HCT116 (cell line): ENCODE data around the gene SLC24A1. TPM values are rescaled to one million over a fixed set of nuclear protein-coding genes. Genes with fewer than 3 reads are reported as not detected.
"Not testable (repeated sequence)": the region's sequence is repeated elsewhere in the genome, so short reads cannot be mapped to it uniquely, and the experiment has no call there.

Experiments
- ATAC-seq: fragments of 200-7000 bp; cut with Tn5 transposase; 2 replicates; pipeline ENCODE4 v1.9.1; 2020; ENCODE audit warnings: mild to moderate bottlenecking, moderate library complexity
- BruUV-seq: library from RNA; stranded (reverse); fragments of 400-500 nt; replicated peaks from 2 replicates; lab custom pipeline; 2021; lab: Mats Ljungman, UMichigan
- CTCF ChIA-PET: fragments of 300-600 bp; sonication (Branson Sonifier 250); formaldehyde crosslinking; loops from one replicate; lab custom pipeline; 2021; ENCODE audit warnings: antibody characterized with exemption; lab: Charles Lee
- POLR2A ChIA-PET: fragments of 300-600, 350-600 bp; sonication (Branson Sonifier 250); formaldehyde crosslinking; loops from one replicate; lab custom pipeline; 2021; ENCODE audit warnings: antibody characterized with exemption; lab: Charles Lee
- RAD21 ChIA-PET, 2 experiments: fragments of 300-600 bp; sonication (Branson Sonifier 250); formaldehyde crosslinking; loops; one replicate each; lab custom pipeline; 2023; ENCODE audit warnings: low total read pairs in 2 of 2; ENCODE audit not compliant: uncharacterized antibody in 2 of 2, unreplicated experiment in 2 of 2, low non-redundant PET in 1 of 2; lab: Charles Lee
- DNase-seq: peaks from one replicate; pipeline ENCODE4 v3.0.0-alpha.2; 2010; ENCODE audit warnings: low read depth, low spot score
- H2AFZ ChIP-seq: fragments of 200-600 bp; shearing (Covaris generic), sonication (generic); 2 replicates; pipeline ENCODE4 v1.6.1; 2017; ENCODE audit warnings: low read depth, mixed run types, mixed read lengths, antibody characterized with exemption, low read length; ENCODE audit not compliant: poor library complexity, severe bottlenecking
- H3K27ac ChIP-seq: 2 replicates; pipeline ENCODE4 v1.5.1; 2012; ENCODE audit warnings: low read depth, low read length
- H3K27me3 ChIP-seq: fragments of 200-600 bp; sonication (generic); 2 replicates; pipeline ENCODE4 v1.6.1; 2016; ENCODE audit warnings: mixed run types, low read length, mixed read lengths; ENCODE audit not compliant: insufficient read depth
- H3K36me3 ChIP-seq, 2 experiments: fragments of 200-500 bp in 1 of 2; fragments of 200-600 bp in 1 of 2; sonication (Bioruptor generic) in 1 of 2; sonication (generic) in 1 of 2; 2 replicates each; pipeline versions ENCODE4 v1.5.1 to v1.6.1; 2014 to 2016; ENCODE audit warnings: low read length in 2 of 2, inconsistent platforms in 1 of 2, mixed read lengths in 1 of 2, mixed run types in 1 of 2; ENCODE audit not compliant: insufficient read depth in 2 of 2, control insufficient read depth in 1 of 2
- H3K4me1 ChIP-seq, 2 experiments: fragments of 200-600 bp in 1 of 2; sonication (generic) in 1 of 2; 2 replicates each; pipeline versions ENCODE4 v1.5.1 to v1.6.1; 2012 to 2017; ENCODE audit warnings: low read length in 2 of 2, inconsistent platforms in 1 of 2, mild to moderate bottlenecking in 1 of 2, mixed read lengths in 1 of 2, mixed run types in 1 of 2, moderate library complexity in 1 of 2; ENCODE audit not compliant: insufficient read depth in 2 of 2, control insufficient read depth in 1 of 2
- H3K4me2 ChIP-seq: fragments of 200-600 bp; sonication (generic); 2 replicates; pipeline ENCODE4 v1.6.1; 2017; ENCODE audit warnings: mixed run types, low read length, mixed read lengths
- H3K4me3 ChIP-seq, 2 experiments: fragments of 200-600 bp in 1 of 2; sonication (generic) in 1 of 2; replicated peaks in 1 of 2; 2 replicates each; pipeline ENCODE4 v1.5.1; 2011 to 2016; ENCODE audit warnings: low read length in 2 of 2, control low read depth in 1 of 2, low read depth in 1 of 2, mild to moderate bottlenecking in 1 of 2, mixed read lengths in 1 of 2, mixed run types in 1 of 2
- H3K79me2 ChIP-seq: fragments of 200-600 bp; sonication (generic); 2 replicates; pipeline ENCODE4 v1.6.1; 2017; ENCODE audit warnings: mild to moderate bottlenecking, mixed run types, low read length, moderate library complexity, mixed read lengths; ENCODE audit not compliant: insufficient read depth
- H3K9ac ChIP-seq: fragments of 200-600 bp; sonication (generic); 2 replicates; pipeline ENCODE4 v1.6.1; 2016; ENCODE audit warnings: low read length, mixed read lengths
- H3K9me2 ChIP-seq: fragments of 200-600 bp; sonication (generic), shearing (Covaris generic); 2 replicates; pipeline ENCODE4 v1.6.1; 2017; ENCODE audit warnings: mixed run types, mild to moderate bottlenecking, moderate library complexity; ENCODE audit not compliant: insufficient read depth
- H3K9me3 ChIP-seq, 2 experiments: fragments of 200-500 bp in 1 of 2; fragments of 200-600 bp in 1 of 2; sonication (Bioruptor generic) in 1 of 2; sonication (generic) in 1 of 2; 2 replicates each; pipeline ENCODE4 v1.6.1; 2014 to 2017; ENCODE audit warnings: low read length in 2 of 2, mixed read lengths in 2 of 2, inconsistent platforms in 1 of 2, low read depth in 1 of 2, mild to moderate bottlenecking in 1 of 2, mixed run types in 1 of 2, moderate library complexity in 1 of 2; ENCODE audit not compliant: control insufficient read depth in 1 of 2, insufficient read depth in 1 of 2
- H4K20me1 ChIP-seq: fragments of 200-600 bp; sonication (generic), shearing (Covaris generic); 2 replicates; pipeline ENCODE4 v1.6.1; 2017; ENCODE audit warnings: mixed run types, mild to moderate bottlenecking, moderate library complexity; ENCODE audit not compliant: insufficient read depth
- CEBPB ChIP-seq: IDR thresholded peaks from 2 replicates; pipeline ENCODE4 v1.6.1; 2012; ENCODE audit warnings: low read depth
- EGR1 ChIP-seq: IDR thresholded peaks from 2 replicates; pipeline ENCODE4 v1.6.1; 2012; ENCODE audit warnings: low read depth
- FOSL1 ChIP-seq: IDR thresholded peaks from 2 replicates; pipeline ENCODE4 v1.6.1; 2012; ENCODE audit warnings: low read depth
- POLR2AphosphoS5 ChIP-seq: IDR thresholded peaks from 2 replicates; pipeline ENCODE4 v1.6.1; 2011; ENCODE audit warnings: mild to moderate bottlenecking, low read depth, low read length, moderate library complexity
- RAD21 ChIP-seq: IDR thresholded peaks from 2 replicates; pipeline ENCODE4 v1.6.1; 2012; ENCODE audit warnings: low read depth, mild to moderate bottlenecking
- SIN3A ChIP-seq: IDR thresholded peaks from 2 replicates; pipeline ENCODE4 v1.6.1; 2012; ENCODE audit warnings: low read depth
- YY1 ChIP-seq: IDR thresholded peaks from 2 replicates; pipeline ENCODE4 v1.6.1; 2011; ENCODE audit warnings: low read length, low read depth, moderate library complexity, mild to moderate bottlenecking; ENCODE audit not compliant: insufficient replicate concordance; ENCODE audit errors: extremely low read depth
- ZNF274 ChIP-seq: fragments of 200-500 bp; sonication (Bioruptor generic); IDR thresholded peaks from 2 replicates; pipeline ENCODE4 v1.6.1; 2014; ENCODE audit warnings: mild to moderate bottlenecking, low read depth, low read length, inconsistent platforms
- intact Hi-C: fragments of 100-400 bp; cut with micrococcal nuclease; formaldehyde crosslinking; loops from 2 replicates; pipeline ENCODE4 v1.10.0; 2022
- total RNA-seq: library from RNA; stranded (reverse); gene quantifications from one replicate; pipeline ENCODE4 v1.2.1, GENCODE V29; 2021; ENCODE audit not compliant: unreplicated experiment
- TF ChIP-seq, protein P1 (sequence below), 3 experiments: fragments of 200-600 bp in 1 of 3; sonication (generic) in 1 of 3; IDR thresholded peaks in 2 of 3; conservative IDR thresholded peaks in 1 of 3; 2 replicates each; pipeline ENCODE4 v1.5.1; 2012 to 2017; ENCODE audit warnings: low read depth in 2 of 3, low read length in 2 of 3, antibody characterized with exemption in 1 of 3, borderline replicate concordance in 1 of 3, control low read depth in 1 of 3, mild to moderate bottlenecking in 1 of 3, mixed read lengths in 1 of 3, mixed run types in 1 of 3, moderate library complexity in 1 of 3; ENCODE audit not compliant: insufficient read depth in 1 of 3
- TF ChIP-seq, protein P2 (sequence below): IDR thresholded peaks from 2 replicates; pipeline ENCODE4 v1.6.1; 2012
- TF ChIP-seq, protein P3 (sequence below): IDR thresholded peaks from 2 replicates; pipeline ENCODE4 v1.6.1; 2012; ENCODE audit warnings: low read depth

The SLC24A1 gene
- total RNA-seq, 1 experiment from 2014 or later, result 15.9 TPM

DNA sequence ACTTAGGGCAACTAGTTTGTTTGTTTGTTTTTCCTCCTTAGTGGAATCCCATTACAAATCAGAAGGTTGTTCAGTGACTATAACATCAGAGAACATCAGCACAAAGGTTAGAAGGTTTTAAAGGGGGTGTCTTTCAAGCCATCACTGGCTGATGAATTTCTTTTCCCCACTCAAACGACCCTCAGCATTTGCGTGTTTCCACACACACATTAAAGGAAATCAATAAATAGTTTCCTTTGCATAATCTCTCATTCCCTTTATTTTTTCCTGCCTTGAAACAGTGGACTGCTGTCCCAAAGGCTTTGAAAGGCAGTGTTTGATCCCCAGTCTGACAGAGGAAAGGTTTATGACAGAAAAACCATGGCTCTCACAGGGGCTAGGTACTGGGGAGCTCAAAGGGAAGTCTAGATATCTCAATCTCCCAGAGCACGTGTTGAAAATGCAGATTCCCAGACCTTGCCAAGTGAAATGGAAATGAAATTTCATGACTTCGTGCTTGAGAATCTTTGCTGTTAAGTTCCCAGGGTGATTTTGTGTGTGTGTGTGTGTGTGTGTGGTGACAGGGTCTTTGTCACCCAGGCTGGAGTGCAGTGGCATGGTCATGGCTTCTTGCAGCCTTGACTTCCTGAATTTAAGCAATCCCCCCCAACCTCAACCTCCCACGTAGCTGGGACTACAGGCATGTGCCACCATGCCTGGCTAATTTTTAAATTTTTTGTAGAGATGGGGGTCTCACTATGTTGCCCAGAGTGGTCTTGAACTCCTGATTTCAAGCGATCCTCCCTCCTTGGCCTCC, 8.6 kb upstream of the SLC24A1 start:
- DNase-seq (no peak), ATAC-seq (no peak)
- Histone ChIP-seq H3K4me2 (no peak overlapping the region; the same call in 1 of the 2 replicates), H3K79me2 (peaks cover 27% of the 10 kb centered on the region), H3K4me3 (no peak overlapping the region), H3K9ac (no peak overlapping the region), H4K20me1 (no peaks in the 10 kb centered on the region), H3K27me3 (no peaks in the 10 kb centered on the region), H3K27ac (no peak overlapping the region), H3K9me3 (no peaks in the 10 kb centered on the region), H2AFZ (no peak overlapping the region), H3K36me3 (no peaks in the 10 kb centered on the region; a peak in 1 of 4 replicates), H3K9me2 (no peaks in the 10 kb centered on the region), H3K4me1 (peaks cover 15 to 19% of the 10 kb centered on the region in 2 experiments)
- CTCF ChIA-PET, result no interaction called here
- RAD21 ChIA-PET, result no interaction called here
- intact Hi-C loops, result loop anchor here (5.0 kb wide), 1 partner anchor 289 kb away; no protein-coding TSS in a partner anchor
- TF ChIP-seq RAD21 (no peak), ZNF274 (no peak), EGR1 (no peak), POLR2AphosphoS5 (no peak), SIN3A (no peak), FOSL1 (no peak), CEBPB (no peak), YY1 (no peak)
- TF ChIP-seq, protein P1, sequence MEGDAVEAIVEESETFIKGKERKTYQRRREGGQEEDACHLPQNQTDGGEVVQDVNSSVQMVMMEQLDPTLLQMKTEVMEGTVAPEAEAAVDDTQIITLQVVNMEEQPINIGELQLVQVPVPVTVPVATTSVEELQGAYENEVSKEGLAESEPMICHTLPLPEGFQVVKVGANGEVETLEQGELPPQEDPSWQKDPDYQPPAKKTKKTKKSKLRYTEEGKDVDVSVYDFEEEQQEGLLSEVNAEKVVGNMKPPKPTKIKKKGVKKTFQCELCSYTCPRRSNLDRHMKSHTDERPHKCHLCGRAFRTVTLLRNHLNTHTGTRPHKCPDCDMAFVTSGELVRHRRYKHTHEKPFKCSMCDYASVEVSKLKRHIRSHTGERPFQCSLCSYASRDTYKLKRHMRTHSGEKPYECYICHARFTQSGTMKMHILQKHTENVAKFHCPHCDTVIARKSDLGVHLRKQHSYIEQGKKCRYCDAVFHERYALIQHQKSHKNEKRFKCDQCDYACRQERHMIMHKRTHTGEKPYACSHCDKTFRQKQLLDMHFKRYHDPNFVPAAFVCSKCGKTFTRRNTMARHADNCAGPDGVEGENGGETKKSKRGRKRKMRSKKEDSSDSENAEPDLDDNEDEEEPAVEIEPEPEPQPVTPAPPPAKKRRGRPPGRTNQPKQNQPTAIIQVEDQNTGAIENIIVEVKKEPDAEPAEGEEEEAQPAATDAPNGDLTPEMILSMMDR (IDR thresholded peaks at IDR 0.05 in 2 of 3, conservative IDR thresholded peaks at IDR 0.05 in 1 of 3; ENCODE audit: borderline replicate concordance in 1 of 3, insufficient read depth in 1 of 3, low read depth in 2 of 3, low read length in 2 of 3), result no peak
- TF ChIP-seq, protein P2, sequence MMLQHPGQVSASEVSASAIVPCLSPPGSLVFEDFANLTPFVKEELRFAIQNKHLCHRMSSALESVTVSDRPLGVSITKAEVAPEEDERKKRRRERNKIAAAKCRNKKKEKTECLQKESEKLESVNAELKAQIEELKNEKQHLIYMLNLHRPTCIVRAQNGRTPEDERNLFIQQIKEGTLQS, result no peak
- TF ChIP-seq, protein P3, sequence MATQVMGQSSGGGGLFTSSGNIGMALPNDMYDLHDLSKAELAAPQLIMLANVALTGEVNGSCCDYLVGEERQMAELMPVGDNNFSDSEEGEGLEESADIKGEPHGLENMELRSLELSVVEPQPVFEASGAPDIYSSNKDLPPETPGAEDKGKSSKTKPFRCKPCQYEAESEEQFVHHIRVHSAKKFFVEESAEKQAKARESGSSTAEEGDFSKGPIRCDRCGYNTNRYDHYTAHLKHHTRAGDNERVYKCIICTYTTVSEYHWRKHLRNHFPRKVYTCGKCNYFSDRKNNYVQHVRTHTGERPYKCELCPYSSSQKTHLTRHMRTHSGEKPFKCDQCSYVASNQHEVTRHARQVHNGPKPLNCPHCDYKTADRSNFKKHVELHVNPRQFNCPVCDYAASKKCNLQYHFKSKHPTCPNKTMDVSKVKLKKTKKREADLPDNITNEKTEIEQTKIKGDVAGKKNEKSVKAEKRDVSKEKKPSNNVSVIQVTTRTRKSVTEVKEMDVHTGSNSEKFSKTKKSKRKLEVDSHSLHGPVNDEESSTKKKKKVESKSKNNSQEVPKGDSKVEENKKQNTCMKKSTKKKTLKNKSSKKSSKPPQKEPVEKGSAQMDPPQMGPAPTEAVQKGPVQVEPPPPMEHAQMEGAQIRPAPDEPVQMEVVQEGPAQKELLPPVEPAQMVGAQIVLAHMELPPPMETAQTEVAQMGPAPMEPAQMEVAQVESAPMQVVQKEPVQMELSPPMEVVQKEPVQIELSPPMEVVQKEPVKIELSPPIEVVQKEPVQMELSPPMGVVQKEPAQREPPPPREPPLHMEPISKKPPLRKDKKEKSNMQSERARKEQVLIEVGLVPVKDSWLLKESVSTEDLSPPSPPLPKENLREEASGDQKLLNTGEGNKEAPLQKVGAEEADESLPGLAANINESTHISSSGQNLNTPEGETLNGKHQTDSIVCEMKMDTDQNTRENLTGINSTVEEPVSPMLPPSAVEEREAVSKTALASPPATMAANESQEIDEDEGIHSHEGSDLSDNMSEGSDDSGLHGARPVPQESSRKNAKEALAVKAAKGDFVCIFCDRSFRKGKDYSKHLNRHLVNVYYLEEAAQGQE, result no peak
- POLR2A ChIA-PET, result no interaction called here
- no TSS peak for BruUV-seq

DNA sequence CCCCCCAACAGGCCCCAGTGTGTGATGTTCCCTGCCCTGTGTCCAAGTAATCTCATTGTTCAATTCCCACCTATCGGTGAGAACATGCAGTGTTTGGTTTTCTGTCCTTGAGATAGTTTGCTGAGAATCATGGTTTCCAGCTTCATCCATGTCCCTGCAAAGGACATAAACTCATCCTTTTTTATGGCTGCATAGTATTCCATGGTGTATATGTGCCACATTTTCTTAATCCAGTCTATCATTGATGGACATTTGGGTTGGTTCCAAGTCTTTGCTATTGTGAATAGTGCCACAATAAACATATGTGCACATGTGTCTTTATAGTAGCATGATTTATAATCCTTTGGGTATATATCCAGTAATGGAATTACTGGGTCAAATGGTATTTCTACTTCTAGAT, 5.9 kb upstream of the SLC24A1 start:
- H3K9me3 ChIP-seq, H2AFZ ChIP-seq, DNase-seq, intact Hi-C loops, BruUV-seq, ATAC-seq, H3K4me3 ChIP-seq, H3K4me2 ChIP-seq, POLR2A ChIA-PET, H3K9ac ChIP-seq, H3K27me3 ChIP-seq, H3K27ac ChIP-seq, CTCF ChIA-PET, H4K20me1 ChIP-seq, H3K36me3 ChIP-seq, H3K9me2 ChIP-seq, H3K79me2 ChIP-seq: not testable (repeated sequence)
- RAD21 ChIA-PET, result interaction anchor here in 1 of 2 experiments (0.6 kb wide), 1 partner anchor 1422 kb away, joined by 3 read pairs; no protein-coding TSS in a partner anchor
- peaks cover 9 to 12% of the 10 kb centered on the region in 2 experiments for H3K4me1 ChIP-seq
